Nephron (organoid): ENCODE results near the gene ACACA.
A peak's percentile ranks its signal among the peaks of the same experiment; 100 is the strongest.

ENCODE experiments used
- H3K27ac Mint-ChIP-seq, 3 experiments: 2 replicates each; pipeline ENCODE4 v1.8.0; 2020; ENCODE audit warnings: mixed read lengths in 3 of 3, mild to moderate bottlenecking in 2 of 3, moderate library complexity in 1 of 3
- H3K27me3 Mint-ChIP-seq: 2 replicates; pipeline ENCODE4 v1.8.0; 2021; ENCODE audit warnings: low read depth, mild to moderate bottlenecking, moderate library complexity, mixed read lengths
- H3K36me3 Mint-ChIP-seq: 2 replicates; pipeline ENCODE4 v1.8.0; 2020; ENCODE audit warnings: low read depth, mixed read lengths
- H3K4me1 Mint-ChIP-seq: 2 replicates; pipeline ENCODE4 v1.8.0; 2020; ENCODE audit warnings: mixed read lengths
- H3K4me3 Mint-ChIP-seq, 3 experiments: 2 replicates each; pipeline ENCODE4 v1.8.0; 2020; ENCODE audit warnings: mild to moderate bottlenecking in 3 of 3, mixed read lengths in 3 of 3, moderate library complexity in 2 of 3
- H3K9me3 Mint-ChIP-seq: 2 replicates; pipeline ENCODE4 v1.8.0; 2020; ENCODE audit warnings: mixed read lengths
- CTCF ChIP-seq, 3 experiments: fragments of 200-600 bp; sonication (generic); IDR thresholded peaks; one replicate each; pipeline ENCODE4 v1.5.0; 2021; ENCODE audit warnings: antibody characterized with exemption in 3 of 3; ENCODE audit not compliant: unreplicated experiment in 3 of 3

The ACACA gene

GRCh38 chr17:37110746-37111145, 295.9 kb downstream of the ACACA start:
- peaks cover 24% of the 10 kb centered on the region for H3K4me1 Mint-ChIP-seq
- peaks cover 29% of the 10 kb centered on the region for H3K36me3 Mint-ChIP-seq
- TF ChIP-seq CTCF (IDR thresholded peaks at IDR 0.05; ENCODE audit: unreplicated experiment in 3 of 3): no peak
- H3K9me3 Mint-ChIP-seq: no peaks in the 10 kb centered on the region
- peak overlapping the region; percentile 51 to 85 (median 80) for H3K27ac Mint-ChIP-seq
- H3K4me3 Mint-ChIP-seq: no peak overlapping the region
- H3K27me3 Mint-ChIP-seq: no peaks in the 10 kb centered on the region

GRCh38 chr17:37109731-37110710, 296.6 kb downstream of the ACACA start:
- Mint-ChIP-seq H3K4me3 (peak overlapping the region in 1 of 3 experiments; percentile 12), H3K9me3 (no peaks in the 10 kb centered on the region), H3K36me3 (peaks cover 28% of the 10 kb centered on the region), H3K4me1 (peaks cover 24% of the 10 kb centered on the region), H3K27ac (peak overlapping the region in 2 of 3 experiments; percentile 51 to 85), H3K27me3 (no peaks in the 10 kb centered on the region)
- no peak for TF ChIP-seq CTCF (IDR thresholded peaks at IDR 0.05; ENCODE audit: unreplicated experiment in 3 of 3)

DNA sequence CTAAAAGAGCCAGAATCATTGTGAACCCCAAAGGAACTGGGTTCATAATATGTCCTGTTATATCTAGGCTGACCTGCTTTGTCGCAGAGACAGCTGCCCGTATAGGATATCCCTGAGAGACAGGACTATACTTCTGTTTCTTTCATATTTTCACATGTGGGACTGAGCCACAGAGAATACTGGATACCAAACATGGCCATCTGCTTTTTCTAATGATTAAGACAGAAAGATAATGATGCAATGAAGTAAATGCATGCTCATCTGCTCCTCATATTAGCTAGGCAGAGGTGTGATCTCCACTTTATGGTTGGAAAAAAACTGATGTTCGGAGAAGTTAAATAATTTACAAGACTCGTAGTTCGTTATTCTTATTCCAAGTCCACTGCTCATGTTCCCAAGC, 297.5 kb downstream of the ACACA start:
- no peak for TF ChIP-seq CTCF (IDR thresholded peaks at IDR 0.05; ENCODE audit: unreplicated experiment in 3 of 3)
- Mint-ChIP-seq H3K27ac (peak overlapping the region in 2 of 3 experiments; percentile 54 to 85), H3K4me3 (no peak overlapping the region), H3K4me1 (peaks cover 24% of the 10 kb centered on the region), H3K36me3 (peaks cover 28% of the 10 kb centered on the region), H3K27me3 (no peaks in the 10 kb centered on the region), H3K9me3 (no peaks in the 10 kb centered on the region)

- no peaks in the 10 kb centered on the region for H3K27me3 Mint-ChIP-seq
- H3K36me3 Mint-ChIP-seq: peaks cover 20% of the 10 kb centered on the region
- H3K9me3 Mint-ChIP-seq: no peaks in the 10 kb centered on the region
- no peak for TF ChIP-seq CTCF (IDR thresholded peaks at IDR 0.05; ENCODE audit: unreplicated experiment in 3 of 3)
- H3K4me3 Mint-ChIP-seq: no peak overlapping the region
- H3K4me1 Mint-ChIP-seq: peaks cover 24% of the 10 kb centered on the region
- H3K27ac Mint-ChIP-seq: no peak overlapping the region
These were observed 299.1 kb downstream of the ACACA start for GRCh38 chr17:37107406-37108083.

DNA sequence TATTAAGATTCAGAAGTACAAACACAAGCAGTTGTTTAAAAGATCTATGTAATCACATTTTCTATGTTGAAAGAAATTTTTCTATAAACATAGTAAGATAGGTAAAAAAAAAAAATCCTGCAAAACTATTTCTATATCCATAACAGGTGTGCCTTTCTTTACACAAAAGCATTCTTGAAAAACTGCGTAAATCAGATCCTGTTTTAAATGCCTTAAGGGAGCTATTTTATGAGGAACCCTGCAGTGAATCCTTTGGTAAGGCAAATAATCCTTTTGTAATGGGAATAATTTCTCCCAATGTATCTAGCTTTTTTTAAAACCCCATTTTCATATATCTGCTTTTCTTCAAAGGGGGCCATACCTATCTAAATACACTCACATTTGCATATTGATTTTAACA, 300.6 kb downstream of the ACACA start:
- Mint-ChIP-seq H3K4me1 (peaks cover 21% of the 10 kb centered on the region), H3K27me3 (no peaks in the 10 kb centered on the region), H3K27ac (peak overlapping the region in 1 of 3 experiments; percentile 30), H3K9me3 (no peaks in the 10 kb centered on the region), H3K4me3 (no peak overlapping the region), H3K36me3 (peaks cover 6% of the 10 kb centered on the region)
- TF ChIP-seq CTCF (IDR thresholded peaks at IDR 0.05; ENCODE audit: unreplicated experiment in 3 of 3): no peak
